Endothelial cell of umbilical vein (primary cell): Measurements from ENCODE around the gene SCN4A. TPM values are rescaled to one million over a fixed set of nuclear protein-coding genes. Genes with fewer than 3 reads are reported as not detected.
A peak's percentile ranks its signal among the peaks of the same experiment; 100 is the strongest.
"Not testable (repeated sequence)": the region's sequence is repeated elsewhere in the genome, so short reads cannot be mapped to it uniquely, and the experiment has no call there.

Source experiments
- BruUV-seq: library from RNA; stranded (reverse); fragments of 400-500 nt; replicated peaks from 2 replicates; lab custom pipeline; 2021; lab: Mats Ljungman, UMichigan
- CTCF ChIA-PET: fragments of 300-600, 350-600 bp; sonication (Branson Sonifier 250); formaldehyde crosslinking; loops from one replicate; lab custom pipeline; 2021; ENCODE audit warnings: antibody characterized with exemption, inconsistent platforms; lab: Charles Lee
- POLR2A ChIA-PET: fragments of 300-600, 350-600 bp; sonication (Branson Sonifier 250); formaldehyde crosslinking; loops from one replicate; lab custom pipeline; 2021; ENCODE audit warnings: antibody characterized with exemption, inconsistent platforms; lab: Charles Lee
- DNase-seq: peaks from one replicate; pipeline ENCODE4 v3.0.0-alpha.2; 2011; ENCODE audit warnings: low read depth, low spot score
- FAIRE-seq: peaks from 2 replicates; lab custom pipeline; 2011; peaks lifted over from hg19 to GRCh38; lab: Jason Lieb, UNC
- H2AFZ ChIP-seq: 2 replicates; pipeline ENCODE4 v1.6.0; 2012; ENCODE audit warnings: low read depth, low read length, control low read depth, inconsistent platforms
- H3K27ac ChIP-seq: 2 replicates; pipeline ENCODE4 v1.5.1; 2011; ENCODE audit warnings: low read depth, mild to moderate bottlenecking, control low read depth, low read length, moderate library complexity; ENCODE audit not compliant: insufficient read depth
- H3K27me3 ChIP-seq, 2 experiments: 2 replicates each; pipeline versions ENCODE4 v1.6.0 to v1.6.1; 2011; ENCODE audit warnings: low read length in 2 of 2, mixed read lengths in 1 of 2; ENCODE audit not compliant: control insufficient read depth in 2 of 2, insufficient read depth in 2 of 2
- H3K36me3 ChIP-seq, 2 experiments: 2 replicates in 1 of 2; 3 replicates in 1 of 2; pipeline ENCODE4 v1.5.1; 2011; ENCODE audit warnings: low read length in 2 of 2, mild to moderate bottlenecking in 1 of 2, moderate library complexity in 1 of 2; ENCODE audit not compliant: control insufficient read depth in 2 of 2, insufficient read depth in 2 of 2; ENCODE audit errors: extremely low read depth in 1 of 2
- H3K4me1 ChIP-seq: 3 replicates; pipeline ENCODE4 v1.5.1; 2011; ENCODE audit warnings: mild to moderate bottlenecking, low read length; ENCODE audit not compliant: control insufficient read depth, insufficient read depth; ENCODE audit errors: extremely low read depth
- H3K4me2 ChIP-seq: 2 replicates; pipeline ENCODE4 v1.6.1; 2011; ENCODE audit warnings: low read length, control low read depth, mixed read lengths; ENCODE audit not compliant: insufficient read depth
- H3K4me3 ChIP-seq, 3 experiments: fragments of 200-600 bp in 1 of 3; sonication (generic), shearing (Covaris generic) in 1 of 3; replicated peaks in 1 of 3; 2 replicates each; pipeline ENCODE4 v1.5.1; 2011 to 2016; ENCODE audit warnings: control low read depth in 3 of 3, low read length in 3 of 3, mild to moderate bottlenecking in 2 of 3, inconsistent platforms in 1 of 3, low read depth in 1 of 3, moderate library complexity in 1 of 3; ENCODE audit not compliant: insufficient read depth in 1 of 3
- H3K79me2 ChIP-seq: 2 replicates; pipeline ENCODE4 v1.6.0; 2012; ENCODE audit warnings: low read length, inconsistent platforms; ENCODE audit not compliant: control insufficient read depth, insufficient read depth
- H3K9ac ChIP-seq: replicated peaks from 2 replicates; pipeline ENCODE3; 2011; ENCODE audit warnings: low read length, control low read depth; ENCODE audit not compliant: insufficient read depth; ENCODE audit errors: extremely low read depth
- H3K9me1 ChIP-seq: replicated peaks from 3 replicates; pipeline ENCODE4 v1.6.0; 2011; ENCODE audit warnings: mild to moderate bottlenecking, low read length; ENCODE audit not compliant: control insufficient read depth, insufficient read depth; ENCODE audit errors: extremely low read depth
- H3K9me3 ChIP-seq: replicated peaks from 2 replicates; pipeline ENCODE4 v1.5.1; 2012; ENCODE audit warnings: low read length, inconsistent platforms; ENCODE audit not compliant: control insufficient read depth, insufficient read depth
- H4K20me1 ChIP-seq: replicated peaks from 2 replicates; pipeline ENCODE3; 2011; ENCODE audit warnings: mild to moderate bottlenecking, low read length; ENCODE audit not compliant: control insufficient read depth, insufficient read depth; ENCODE audit errors: extremely low read depth
- JUN ChIP-seq: IDR thresholded peaks from 2 replicates; pipeline ENCODE4 v1.6.1; 2011; ENCODE audit warnings: borderline replicate concordance, low read depth; ENCODE audit not compliant: insufficient read length, insufficient read depth
- dilution Hi-C: fragments of 300-500 bp; cut with MboI; formaldehyde crosslinking; loops from one replicate; pipeline ENCODE4 v1.15.0; 2019; ENCODE audit warnings: low sequenced_read_pairs; ENCODE audit not compliant: extremely low pct_ligation_motif_present
- intact Hi-C: fragments of 100-400 bp; cut with micrococcal nuclease; formaldehyde crosslinking; loops from one replicate; pipeline ENCODE4 v1.10.0; 2022
- polyA plus RNA-seq, 4 experiments: library from polyadenylated mRNA; depleted of rRNA in 3 of 4; stranded (reverse) in 3 of 4; unstranded in 1 of 4; fragments of >200 nt; gene quantifications; 2 replicates each; pipeline versions ENCODE4 v1.2.1 to v1.2.3, GENCODE V29; 2011 to 2012; ENCODE audit warnings: missing spikeins in 1 of 4
- total RNA-seq: library from RNA; stranded (reverse); gene quantifications from 2 replicates; pipeline ENCODE4 v1.2.3, GENCODE V29; 2021
- TF ChIP-seq, protein P1 (sequence below), 2 donors: IDR thresholded peaks; 1 replicate in 1 of 2; 2 replicates in 1 of 2; pipeline ENCODE4 v1.5.1; 2011; ENCODE audit warnings: low read length in 2 of 2, mild to moderate bottlenecking in 2 of 2, moderate library complexity in 2 of 2, control low read depth in 1 of 2, inconsistent platforms in 1 of 2, low read depth in 1 of 2; ENCODE audit not compliant: insufficient read depth in 1 of 2; ENCODE audit errors: extremely low read depth in 1 of 2

SCN4A gene
- total and polyA plus RNA-seq, 2 donors (not counting 3 experiments of a cell fraction or from before 2014, with no cell fraction given), result 0.01 to 0.40 TPM

DNA sequence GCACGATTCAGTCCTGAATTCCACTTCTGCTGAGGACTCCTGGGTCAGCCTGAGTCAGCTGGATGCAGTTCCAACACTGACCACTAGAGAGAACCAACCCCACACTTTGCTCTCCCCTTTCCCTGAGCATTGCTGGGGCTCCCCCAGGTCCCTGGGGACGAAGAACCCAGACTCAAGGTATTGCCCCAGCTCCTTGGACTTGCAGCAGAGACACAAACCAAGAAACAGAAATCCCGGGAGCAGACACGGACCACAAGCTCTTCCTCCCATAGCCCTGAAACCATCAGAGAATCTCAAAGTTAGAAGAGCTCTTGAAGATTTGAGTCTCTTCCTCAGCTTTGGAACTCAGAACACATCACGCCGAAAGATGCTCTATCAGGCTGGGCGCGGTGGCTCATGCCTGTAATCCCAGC is 53.4 kb downstream of the SCN4A start:
- Histone ChIP-seq H3K36me3 (no peaks in the 10 kb centered on the region), H3K9ac (no peak overlapping the region), H4K20me1 (no peaks in the 10 kb centered on the region), H3K27ac (no peak overlapping the region), H2AFZ (no peak overlapping the region), H3K4me2 (no peak overlapping the region), H3K4me3 (no peak overlapping the region), H3K4me1 (no peaks in the 10 kb centered on the region), H3K27me3 (peaks cover 0 to 3% of the 10 kb centered on the region in 2 experiments), H3K9me3 (no peaks in the 10 kb centered on the region), H3K9me1 (no peaks in the 10 kb centered on the region), H3K79me2 (no peaks in the 10 kb centered on the region)
- DNase-seq, result peak; percentile 68
- ChIA-PET POLR2A (interaction anchor here (1.0 to 1.4 kb wide), 2 partner anchors 81 to 211 kb away, joined by 3 to 5 read pairs; no protein-coding TSS in a partner anchor), CTCF (interaction anchor here (0.7 to 7.3 kb wide), 40 partner anchors 9 to 383 kb away, joined by 3 to 183 read pairs (median 6); partner anchors contain the start of genes CD79B, ERN1, ICAM2 and PRR29)
- TF ChIP-seq, protein P1, sequence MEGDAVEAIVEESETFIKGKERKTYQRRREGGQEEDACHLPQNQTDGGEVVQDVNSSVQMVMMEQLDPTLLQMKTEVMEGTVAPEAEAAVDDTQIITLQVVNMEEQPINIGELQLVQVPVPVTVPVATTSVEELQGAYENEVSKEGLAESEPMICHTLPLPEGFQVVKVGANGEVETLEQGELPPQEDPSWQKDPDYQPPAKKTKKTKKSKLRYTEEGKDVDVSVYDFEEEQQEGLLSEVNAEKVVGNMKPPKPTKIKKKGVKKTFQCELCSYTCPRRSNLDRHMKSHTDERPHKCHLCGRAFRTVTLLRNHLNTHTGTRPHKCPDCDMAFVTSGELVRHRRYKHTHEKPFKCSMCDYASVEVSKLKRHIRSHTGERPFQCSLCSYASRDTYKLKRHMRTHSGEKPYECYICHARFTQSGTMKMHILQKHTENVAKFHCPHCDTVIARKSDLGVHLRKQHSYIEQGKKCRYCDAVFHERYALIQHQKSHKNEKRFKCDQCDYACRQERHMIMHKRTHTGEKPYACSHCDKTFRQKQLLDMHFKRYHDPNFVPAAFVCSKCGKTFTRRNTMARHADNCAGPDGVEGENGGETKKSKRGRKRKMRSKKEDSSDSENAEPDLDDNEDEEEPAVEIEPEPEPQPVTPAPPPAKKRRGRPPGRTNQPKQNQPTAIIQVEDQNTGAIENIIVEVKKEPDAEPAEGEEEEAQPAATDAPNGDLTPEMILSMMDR (IDR thresholded peaks at IDR 0.05; ENCODE audit: extremely low read depth in 1 of 2, insufficient read depth in 1 of 2, low read depth in 1 of 2, low read length in 2 of 2), result peak; percentile 75 to 89
- TF ChIP-seq JUN, result no peak
- intact Hi-C loops, result loop anchor here (1.0 kb wide), 4 partner anchors 27 to 214 kb away; no protein-coding TSS in a partner anchor
- BruUV-seq, result no TSS peak
- FAIRE-seq, result peak; percentile 92
- dilution Hi-C loops, result no loop called here

DNA sequence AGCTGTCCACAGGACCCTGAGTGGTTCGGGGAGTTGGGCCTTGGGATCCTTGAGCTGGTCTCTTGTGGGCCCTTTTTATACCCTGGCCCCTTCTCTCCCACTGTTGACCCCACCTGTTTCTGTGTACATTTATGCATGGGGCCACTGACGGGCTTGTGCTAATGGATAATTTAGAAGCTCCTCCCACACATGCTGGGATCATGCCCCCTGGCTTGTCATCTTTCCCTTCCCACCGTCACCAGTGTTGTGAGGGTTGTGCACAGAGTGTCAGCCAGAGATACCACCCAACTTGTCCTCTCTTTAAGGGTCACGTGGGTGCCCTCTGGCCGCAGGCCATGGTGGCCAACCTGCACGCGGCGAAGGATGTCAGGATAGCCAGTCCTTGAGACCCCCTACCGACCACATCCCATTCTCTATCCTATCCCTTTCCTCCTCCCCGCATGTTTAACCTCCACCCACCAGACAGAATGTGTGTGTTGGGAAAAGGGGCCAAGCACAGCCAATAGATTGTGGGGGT is 53.9 kb downstream of the SCN4A start, which contains the start of gene GH1:
Gene GH1 (minus strand): TSS at position 51 of the 517 bp plus-strand sequence. CDS start 63 bp downstream, outside the sequence.
- H3K79me2 ChIP-seq, BruUV-seq, H3K4me2 ChIP-seq, H3K36me3 ChIP-seq, DNase-seq, H2AFZ ChIP-seq, H4K20me1 ChIP-seq, H3K9ac ChIP-seq, H3K9me1 ChIP-seq, H3K27me3 ChIP-seq, H3K4me1 ChIP-seq, dilution Hi-C loops, FAIRE-seq, H3K27ac ChIP-seq, H3K9me3 ChIP-seq, H3K4me3 ChIP-seq: not testable (repeated sequence)
- ChIA-PET CTCF (interaction anchor here (0.8 to 7.3 kb wide), 33 partner anchors 9 to 284 kb away, joined by 3 to 183 read pairs (median 8); partner anchors contain the start of genes CD79B, ERN1, ICAM2 and PRR29), POLR2A (interaction anchor here (1.4 kb wide), 1 partner anchor 212 kb away, joined by 3 read pairs; no protein-coding TSS in a partner anchor)
- intact Hi-C loops, result loop anchor here (1.0 kb wide), 4 partner anchors 27 to 214 kb away; no protein-coding TSS in a partner anchor
